Neural progenitor cell (in vitro differentiated cells): Measurements from ENCODE around the gene LRP5.

ENCODE experiments used
- EZH2 ChIP-seq: fragments of 200-600 bp; sonication (generic); IDR thresholded peaks from 2 replicates; pipeline ENCODE4 v1.6.1; 2017; ENCODE audit warnings: antibody characterized with exemption, mild to moderate bottlenecking, moderate library complexity
- TF ChIP-seq, protein P1 (sequence below): fragments of 200-600 bp; sonication (generic); IDR thresholded peaks from 2 replicates; pipeline ENCODE4 v1.5.1; 2017; ENCODE audit warnings: antibody characterized with exemption, mild to moderate bottlenecking

DNA sequence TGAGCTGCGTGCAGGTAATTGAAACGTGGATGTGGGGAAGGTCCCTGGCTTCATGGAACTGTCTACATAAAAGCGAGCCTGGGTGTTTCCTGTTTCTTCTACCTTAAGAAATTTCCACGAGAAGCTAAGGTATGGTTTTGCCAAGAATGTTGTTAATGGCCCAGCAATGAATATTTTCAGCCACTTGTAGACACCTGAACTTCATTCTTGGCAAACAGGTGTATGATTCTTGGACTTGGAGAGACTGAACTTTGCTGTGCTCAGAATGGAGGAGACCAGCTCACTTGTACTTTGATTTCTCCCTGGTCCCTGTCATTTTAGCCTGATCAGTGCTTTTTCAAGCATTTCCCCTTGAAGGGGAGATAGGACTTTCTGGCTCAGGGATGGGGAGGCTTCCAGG is 20.8 kb downstream of the LRP5 start:
- TF ChIP-seq, protein P1, sequence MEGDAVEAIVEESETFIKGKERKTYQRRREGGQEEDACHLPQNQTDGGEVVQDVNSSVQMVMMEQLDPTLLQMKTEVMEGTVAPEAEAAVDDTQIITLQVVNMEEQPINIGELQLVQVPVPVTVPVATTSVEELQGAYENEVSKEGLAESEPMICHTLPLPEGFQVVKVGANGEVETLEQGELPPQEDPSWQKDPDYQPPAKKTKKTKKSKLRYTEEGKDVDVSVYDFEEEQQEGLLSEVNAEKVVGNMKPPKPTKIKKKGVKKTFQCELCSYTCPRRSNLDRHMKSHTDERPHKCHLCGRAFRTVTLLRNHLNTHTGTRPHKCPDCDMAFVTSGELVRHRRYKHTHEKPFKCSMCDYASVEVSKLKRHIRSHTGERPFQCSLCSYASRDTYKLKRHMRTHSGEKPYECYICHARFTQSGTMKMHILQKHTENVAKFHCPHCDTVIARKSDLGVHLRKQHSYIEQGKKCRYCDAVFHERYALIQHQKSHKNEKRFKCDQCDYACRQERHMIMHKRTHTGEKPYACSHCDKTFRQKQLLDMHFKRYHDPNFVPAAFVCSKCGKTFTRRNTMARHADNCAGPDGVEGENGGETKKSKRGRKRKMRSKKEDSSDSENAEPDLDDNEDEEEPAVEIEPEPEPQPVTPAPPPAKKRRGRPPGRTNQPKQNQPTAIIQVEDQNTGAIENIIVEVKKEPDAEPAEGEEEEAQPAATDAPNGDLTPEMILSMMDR: no peak
- TF ChIP-seq EZH2: no peak
